Stimulated activated CD4-positive, alpha-beta T cell treated with anti-CD3 and anti-CD28 coated beads, Interleukin-4, amount 100 ng/mL, for 1 hour (primary cell): Measurements from ENCODE around the gene SLC2A4RG.

Experiments
- DNase-seq: peaks from one replicate; pipeline ENCODE4 v3.0.0-alpha.2; 2020

Gene SLC2A4RG

GRCh38 chr20:63739130-63740069 is at the start of gene SLC2A4RG:
Gene SLC2A4RG (plus strand): TSS chr20:63739776. CDS start chr20:63739913, 137 bp downstream.
- DNase-seq: peak; percentile 66

- DNase-seq: no peak
These were observed 49.3 kb upstream of the SLC2A4RG start for GRCh38 chr20:63690003-63690897.

GRCh38 chr20:63690898-63691710 is 48.5 kb upstream of the SLC2A4RG start:
- DNase-seq: no peak

GRCh38 chr20:63691711-63692435 is 47.7 kb upstream of the SLC2A4RG start:
- DNase-seq: no peak

- DNase-seq: no peak
These were observed 47.0 kb upstream of the SLC2A4RG start for GRCh38 chr20:63692436-63693082.

- DNase-seq: no peak
These were observed 46.4 kb upstream of the SLC2A4RG start for GRCh38 chr20:63693083-63693732.

- DNase-seq: no peak
These were observed 45.6 kb upstream of the SLC2A4RG start for GRCh38 chr20:63693733-63694583.

- no peak for DNase-seq
These were observed 44.8 kb upstream of the SLC2A4RG start for GRCh38 chr20:63694584-63695423.

GRCh38 chr20:63695424-63696305 is 43.9 kb upstream of the SLC2A4RG start:
- DNase-seq: no peak

- no peak for DNase-seq
These were observed 43.3 kb upstream of the SLC2A4RG start for GRCh38 chr20:63696306-63696627.

- DNase-seq: peak; percentile 36
These were observed 42.8 kb upstream of the SLC2A4RG start, which contains the start of gene TNFRSF6B for GRCh38 chr20:63696628-63697356. Gene TNFRSF6B (plus strand): TSS chr20:63696652. CDS start chr20:63696768, 116 bp downstream.

- no peak for DNase-seq
These were observed 42.2 kb upstream of the SLC2A4RG start for GRCh38 chr20:63697357-63697867.

GRCh38 chr20:63697868-63698545 is 41.6 kb upstream of the SLC2A4RG start:
- DNase-seq: no peak

GRCh38 chr20:63698739-63699465 is 40.7 kb upstream of the SLC2A4RG start:
- DNase-seq: peak; percentile 64

- no peak for DNase-seq
These were observed 39.9 kb upstream of the SLC2A4RG start for GRCh38 chr20:63699466-63700198.
